Panc1 (cell line): Measurements from ENCODE around the gene NFIB.

Experiments used
- CTCF ChIP-seq: fragments of 450-650 bp; IDR thresholded peaks from 2 replicates; pipeline ENCODE4 v1.5.1; 2017; ENCODE audit warnings: mild to moderate bottlenecking
- POLR2AphosphoS5 ChIP-seq: IDR thresholded peaks from 2 replicates; pipeline ENCODE4 v1.6.1; 2012; ENCODE audit warnings: mild to moderate bottlenecking, low read depth, low read length, moderate library complexity
- TCF7L2 ChIP-seq: IDR thresholded peaks from 2 replicates; pipeline ENCODE4 v1.6.1; 2011; ENCODE audit warnings: mild to moderate bottlenecking, low read depth, low read length, inconsistent platforms

- no peak for TF ChIP-seq CTCF
- no peak for TF ChIP-seq POLR2AphosphoS5
- TF ChIP-seq TCF7L2, result no peak
Measured at GRCh38 chr9:14098486-14099180, 215.3 kb downstream of the NFIB start.
